Measurements from ENCODE around the gene RGS9BP. TPM values are rescaled to one million over a fixed set of nuclear protein-coding genes. Genes with fewer than 3 reads are reported as not detected.
"Not testable (repeated sequence)": the region's sequence is repeated elsewhere in the genome, so short reads cannot be mapped to it uniquely, and the experiment has no call there.

The RGS9BP gene
- total RNA-seq, 1 experiment from 2014 or later, result 0.05 TPM

DNA sequence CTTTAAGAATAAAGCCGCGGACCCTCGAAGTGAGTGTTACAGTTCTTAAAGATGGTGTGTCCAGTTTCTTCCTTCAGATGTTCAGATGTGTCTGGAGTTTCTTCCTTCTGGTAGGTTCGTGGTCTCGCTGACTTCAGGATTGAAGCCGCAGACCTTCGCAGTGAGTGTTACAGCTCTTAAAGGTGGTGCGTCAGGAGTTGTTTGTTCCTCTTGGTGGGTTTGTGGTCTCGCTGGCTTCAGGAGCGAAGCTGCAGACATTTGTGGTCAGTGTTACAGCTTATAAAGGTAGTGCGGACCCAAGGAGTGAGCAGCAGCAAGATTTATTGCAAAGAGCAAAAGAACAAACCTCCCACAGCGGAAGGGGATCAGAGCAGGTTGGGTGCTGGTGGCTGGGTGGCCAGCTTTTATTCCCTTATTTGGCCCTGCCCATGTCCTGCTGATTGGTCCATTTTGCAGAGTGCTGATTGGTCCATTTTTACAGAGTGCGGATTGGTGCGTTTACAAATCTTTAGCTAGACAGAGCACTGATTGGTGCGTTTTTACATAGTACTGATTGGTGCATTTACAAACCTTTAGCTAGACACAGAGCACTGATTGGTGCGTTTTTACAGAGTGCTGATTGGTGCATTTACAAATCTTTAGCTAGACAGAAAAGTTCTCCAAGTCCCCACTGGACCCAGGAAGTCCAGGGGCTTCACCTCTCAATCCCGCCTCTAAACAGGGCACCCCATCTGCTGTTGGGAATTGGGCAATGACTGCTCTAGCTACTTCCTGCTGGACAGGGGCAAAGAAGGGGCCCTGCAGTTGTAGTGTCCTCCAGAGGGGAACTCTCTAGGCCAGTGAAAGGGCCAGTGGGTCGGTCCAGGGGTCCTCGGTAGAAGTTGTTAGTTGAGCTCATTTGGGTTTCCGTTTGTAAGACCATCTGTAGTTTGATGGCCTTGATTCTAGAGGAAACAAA lies 17.8 kb downstream of the RGS9BP start:
- Histone ChIP-seq H3K4me1 (replicated peaks) (peaks cover 27% of the 10 kb centered on the region), H3K4me3 (peak overlapping the region; percentile 94), H3K36me3 (peaks cover 40% of the 10 kb centered on the region)
- H3K27me3 ChIP-seq (replicated peaks); H3K9me3 ChIP-seq (replicated peaks); DNase-seq (ENCODE audit: low read depth in 1 of 2, low spot score in 2 of 2); H3K27ac ChIP-seq: not testable (repeated sequence)

DNA sequence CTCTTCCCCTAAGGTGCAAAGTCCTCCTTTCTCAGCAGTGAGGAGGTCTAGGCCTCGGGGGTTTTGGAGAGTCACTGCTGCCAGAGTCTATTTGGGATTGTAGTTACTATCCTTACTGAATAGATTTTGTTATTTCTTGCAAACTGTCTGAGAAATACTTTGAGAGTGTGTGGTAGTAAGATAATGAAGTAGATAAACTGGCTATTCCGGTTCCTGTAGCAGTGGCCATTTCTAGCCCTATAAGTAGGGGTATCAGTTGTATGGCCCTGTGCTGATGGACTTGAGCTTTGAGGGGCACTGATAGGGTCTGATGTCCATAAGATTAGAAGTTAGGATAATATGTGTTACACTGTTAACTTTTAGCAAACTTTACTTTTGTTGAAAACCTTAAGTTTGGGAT lies 18.7 kb downstream of the RGS9BP start:
- peaks cover 47% of the 10 kb centered on the region for H3K36me3 ChIP-seq
- not testable (repeated sequence) for DNase-seq (ENCODE audit: low read depth in 1 of 2, low spot score in 2 of 2); H3K27ac ChIP-seq; H3K27me3 ChIP-seq (replicated peaks); H3K9me3 ChIP-seq (replicated peaks); H3K4me3 ChIP-seq
- H3K4me1 ChIP-seq (replicated peaks), result peaks cover 27% of the 10 kb centered on the region

DNA sequence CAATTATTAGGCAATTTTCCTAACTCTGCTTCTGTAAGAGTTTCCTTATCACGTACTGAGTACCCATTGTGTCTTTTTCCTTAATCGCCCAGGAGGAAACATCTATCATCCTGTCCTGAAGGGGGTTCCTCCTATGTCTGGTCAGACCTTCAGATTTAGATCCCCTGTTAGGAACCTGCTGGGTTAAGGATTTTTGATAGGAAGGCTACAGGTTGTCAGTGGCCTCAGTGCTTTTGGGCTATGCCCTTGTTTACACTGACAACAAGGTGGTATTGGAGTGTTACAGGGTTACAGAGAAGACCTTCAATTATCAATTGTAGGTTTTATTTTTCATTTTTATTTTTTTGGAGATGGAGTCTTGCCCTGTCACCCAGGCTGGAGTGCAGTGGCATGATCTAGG lies 19.2 kb downstream of the RGS9BP start:
- H3K4me3 ChIP-seq; DNase-seq (ENCODE audit: low read depth in 1 of 2, low spot score in 2 of 2); H3K9me3 ChIP-seq (replicated peaks); H3K27me3 ChIP-seq (replicated peaks); H3K27ac ChIP-seq: not testable (repeated sequence)
- Histone ChIP-seq H3K4me1 (replicated peaks) (peaks cover 27% of the 10 kb centered on the region), H3K36me3 (peaks cover 52% of the 10 kb centered on the region)

- Histone ChIP-seq H3K36me3 (peaks cover 59% of the 10 kb centered on the region), H3K4me1 (replicated peaks) (peaks cover 27% of the 10 kb centered on the region)
- H3K27me3 ChIP-seq (replicated peaks), result not testable (repeated sequence)
Observed at GRCh38 chr19:32695506-32695905, 19.9 kb downstream of the RGS9BP start.

DNA sequence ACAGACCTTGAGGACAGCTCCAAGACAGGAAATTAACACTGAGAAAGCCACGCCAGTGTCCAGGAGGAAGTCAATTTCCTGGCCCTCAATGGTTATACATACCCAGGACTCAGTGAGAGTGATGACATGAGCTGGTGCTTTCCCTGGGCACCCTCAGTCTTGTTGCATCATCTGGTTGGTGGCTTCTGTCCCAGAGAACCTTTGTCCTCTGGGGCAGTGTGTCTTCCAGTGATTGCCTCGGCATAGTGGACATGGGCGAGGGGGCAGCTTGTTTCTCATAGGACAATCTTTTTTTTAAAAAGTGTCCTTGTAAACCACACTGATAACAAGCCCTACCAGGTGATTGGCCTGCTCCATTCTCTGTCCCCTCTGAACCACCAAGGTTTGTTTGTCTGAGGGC lies 21.1 kb downstream of the RGS9BP start:
- Histone ChIP-seq H3K4me1 (replicated peaks) (peaks cover 20% of the 10 kb centered on the region), H3K36me3 (peaks cover 63% of the 10 kb centered on the region)
- not testable (repeated sequence) for H3K27me3 ChIP-seq (replicated peaks); H3K27ac ChIP-seq; DNase-seq (ENCODE audit: low read depth in 1 of 2, low spot score in 2 of 2); H3K4me3 ChIP-seq; H3K9me3 ChIP-seq (replicated peaks)

More at GRCh38 chr19:32695506-32695905, 19.9 kb downstream of the RGS9BP start:
- not testable (repeated sequence) for H3K4me3 ChIP-seq; H3K9me3 ChIP-seq (replicated peaks); DNase-seq (ENCODE audit: low read depth in 1 of 2, low spot score in 2 of 2); H3K27ac ChIP-seq

- not testable (repeated sequence) for H3K27ac ChIP-seq; H3K4me3 ChIP-seq; H3K27me3 ChIP-seq (replicated peaks); DNase-seq (ENCODE audit: low read depth in 1 of 2, low spot score in 2 of 2); H3K4me1 ChIP-seq (replicated peaks)
- H3K9me3 ChIP-seq (replicated peaks), result peaks cover 16% of the 10 kb centered on the region
- H3K36me3 ChIP-seq, result peaks cover 64% of the 10 kb centered on the region
Observed at GRCh38 chr19:32700129-32700528, 24.5 kb downstream of the RGS9BP start.

DNA sequence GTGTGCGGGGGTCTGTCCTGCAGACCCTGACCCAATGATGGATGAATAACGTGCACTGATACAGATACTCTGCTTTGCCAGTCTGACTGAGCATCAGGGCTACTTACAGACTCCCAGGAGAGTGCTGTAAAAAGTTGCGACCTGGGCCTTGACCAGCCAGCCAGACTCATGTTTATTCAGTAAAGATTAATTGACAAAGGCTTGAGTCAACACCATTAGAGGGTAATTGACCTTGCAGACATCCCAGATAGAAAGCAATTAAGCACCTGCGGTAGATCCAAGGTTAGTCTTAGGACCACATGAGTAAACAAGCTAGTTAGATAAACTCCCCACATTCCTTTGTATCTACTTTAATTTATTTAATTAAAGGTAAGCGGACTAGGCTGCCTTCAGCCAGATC lies 26.4 kb downstream of the RGS9BP start:
- no peaks in the 10 kb centered on the region for H3K27me3 ChIP-seq (replicated peaks)
- no peak for DNase-seq (ENCODE audit: low read depth in 1 of 2, low spot score in 2 of 2)
- peaks cover 75% of the 10 kb centered on the region for H3K36me3 ChIP-seq
- H3K4me1 ChIP-seq (replicated peaks), result no peaks in the 10 kb centered on the region
- no peak overlapping the region for H3K27ac ChIP-seq
- H3K4me3 ChIP-seq, result no peak overlapping the region
- H3K9me3 ChIP-seq (replicated peaks), result peaks cover 16% of the 10 kb centered on the region

- H3K27ac ChIP-seq; H3K27me3 ChIP-seq (replicated peaks); H3K4me3 ChIP-seq; DNase-seq (ENCODE audit: low read depth in 1 of 2, low spot score in 2 of 2); H3K4me1 ChIP-seq (replicated peaks): not testable (repeated sequence)
- Histone ChIP-seq H3K9me3 (replicated peaks) (peaks cover 16% of the 10 kb centered on the region), H3K36me3 (peaks cover 68% of the 10 kb centered on the region)
Observed at GRCh38 chr19:32704006-32704405, 28.4 kb downstream of the RGS9BP start.

DNA sequence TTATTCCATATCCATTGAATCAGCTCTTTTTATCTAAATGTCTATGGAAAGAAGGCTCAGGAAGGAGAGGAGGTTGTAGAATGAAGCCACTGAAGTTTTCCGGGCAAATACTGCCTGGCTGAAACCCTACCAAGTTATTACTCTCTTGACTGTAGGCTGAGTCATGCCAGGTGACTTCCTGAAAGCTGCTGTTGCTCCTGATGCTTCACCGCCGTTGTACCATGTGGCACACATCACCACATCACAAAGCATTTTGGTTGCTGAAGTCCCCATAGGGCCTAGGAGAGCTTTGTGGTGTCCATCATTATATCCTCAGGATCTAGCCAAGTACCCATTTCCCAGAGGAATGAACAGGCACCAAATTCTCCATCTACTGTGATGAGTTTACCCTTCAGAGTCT lies 32.8 kb downstream of the RGS9BP start:
- Histone ChIP-seq H3K27me3 (replicated peaks) (no peaks in the 10 kb centered on the region), H3K9me3 (replicated peaks) (peaks cover 11% of the 10 kb centered on the region), H3K36me3 (peaks cover 70% of the 10 kb centered on the region), H3K27ac (no peak overlapping the region), H3K4me3 (no peak overlapping the region), H3K4me1 (replicated peaks) (no peaks in the 10 kb centered on the region)
- no peak for DNase-seq (ENCODE audit: low read depth in 1 of 2, low spot score in 2 of 2)

- Histone ChIP-seq H3K4me1 (replicated peaks) (no peaks in the 10 kb centered on the region), H3K27me3 (replicated peaks) (no peaks in the 10 kb centered on the region), H3K4me3 (no peak overlapping the region), H3K27ac (no peak overlapping the region), H3K9me3 (replicated peaks) (peaks cover 6% of the 10 kb centered on the region), H3K36me3 (peaks cover 66% of the 10 kb centered on the region)
- DNase-seq (ENCODE audit: low read depth in 1 of 2, low spot score in 2 of 2), result no peak
Observed at GRCh38 chr19:32709032-32709431, 33.4 kb downstream of the RGS9BP start.

DNA sequence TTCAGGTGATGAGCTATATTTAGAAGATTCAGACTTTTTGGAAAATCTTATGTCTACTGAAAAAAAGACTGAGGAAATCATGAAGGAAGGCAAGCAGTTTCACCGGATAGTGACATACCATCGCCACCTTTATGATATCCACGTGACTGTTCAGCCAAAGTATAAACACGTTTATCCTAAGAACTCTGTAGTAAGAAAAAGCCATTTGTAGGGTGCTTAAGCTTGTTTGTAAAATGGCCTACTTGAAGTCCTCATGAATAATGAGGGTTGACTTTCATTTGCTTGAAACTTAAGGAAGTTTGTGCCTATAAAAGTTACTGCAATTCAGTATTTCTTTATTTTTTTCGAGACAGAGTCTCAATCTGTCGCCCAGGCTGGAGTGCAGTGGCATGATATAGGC lies 36.1 kb downstream of the RGS9BP start:
- Histone ChIP-seq H3K36me3 (peaks cover 48% of the 10 kb centered on the region), H3K27ac (no peak overlapping the region), H3K4me1 (replicated peaks) (no peaks in the 10 kb centered on the region), H3K27me3 (replicated peaks) (no peaks in the 10 kb centered on the region), H3K9me3 (replicated peaks) (no peaks in the 10 kb centered on the region), H3K4me3 (no peak overlapping the region)
- DNase-seq (ENCODE audit: low read depth in 1 of 2, low spot score in 2 of 2), result no peak

DNA sequence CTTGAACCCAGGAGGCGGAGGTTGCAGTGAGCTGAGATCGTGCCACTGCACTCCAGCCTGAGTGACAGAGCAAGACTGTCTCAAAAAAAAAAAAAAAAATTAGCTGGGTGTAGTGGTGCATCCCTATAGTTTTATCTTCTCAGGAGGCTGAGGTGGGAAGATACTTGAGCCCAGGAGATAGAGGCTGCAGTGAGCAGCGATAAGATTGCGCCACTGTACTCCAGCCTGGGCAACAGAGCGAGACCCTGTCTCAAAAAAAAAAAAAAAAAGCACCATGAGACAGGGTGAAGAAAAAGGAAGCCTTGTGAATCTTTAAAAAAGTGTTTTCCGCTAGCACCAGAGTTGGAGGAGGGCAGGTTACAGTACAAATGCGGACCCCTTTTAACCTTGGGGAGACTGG lies 40.6 kb downstream of the RGS9BP start:
- H3K36me3 ChIP-seq, result peaks cover 24% of the 10 kb centered on the region
- H3K9me3 ChIP-seq (replicated peaks); H3K27ac ChIP-seq; H3K27me3 ChIP-seq (replicated peaks); H3K4me1 ChIP-seq (replicated peaks); H3K4me3 ChIP-seq; DNase-seq (ENCODE audit: low read depth in 1 of 2, low spot score in 2 of 2): not testable (repeated sequence)

GRCh38 chr19:32717496-32717895 lies 41.8 kb downstream of the RGS9BP start:
- H3K9me3 ChIP-seq (replicated peaks), result no peaks in the 10 kb centered on the region
- peaks cover 14% of the 10 kb centered on the region for H3K36me3 ChIP-seq
- H3K27ac ChIP-seq, result no peak overlapping the region
- H3K4me3 ChIP-seq, result no peak overlapping the region
- H3K27me3 ChIP-seq (replicated peaks), result no peaks in the 10 kb centered on the region
- H3K4me1 ChIP-seq (replicated peaks), result no peaks in the 10 kb centered on the region
- no peak for DNase-seq (ENCODE audit: low read depth in 1 of 2, low spot score in 2 of 2)

GRCh38 chr19:32718286-32718685 lies 42.6 kb downstream of the RGS9BP start:
- Histone ChIP-seq H3K27me3 (replicated peaks) (no peaks in the 10 kb centered on the region; the same call in 1 of the 2 replicates), H3K4me3 (no peak overlapping the region), H3K9me3 (replicated peaks) (no peaks in the 10 kb centered on the region), H3K4me1 (replicated peaks) (no peaks in the 10 kb centered on the region), H3K27ac (no peak overlapping the region), H3K36me3 (peaks cover 9% of the 10 kb centered on the region)
- no peak for DNase-seq (ENCODE audit: low read depth in 1 of 2, low spot score in 2 of 2)

Measured in SJSA1 (cell line).